Measurements from ENCODE around the gene CBY1.

DNA sequence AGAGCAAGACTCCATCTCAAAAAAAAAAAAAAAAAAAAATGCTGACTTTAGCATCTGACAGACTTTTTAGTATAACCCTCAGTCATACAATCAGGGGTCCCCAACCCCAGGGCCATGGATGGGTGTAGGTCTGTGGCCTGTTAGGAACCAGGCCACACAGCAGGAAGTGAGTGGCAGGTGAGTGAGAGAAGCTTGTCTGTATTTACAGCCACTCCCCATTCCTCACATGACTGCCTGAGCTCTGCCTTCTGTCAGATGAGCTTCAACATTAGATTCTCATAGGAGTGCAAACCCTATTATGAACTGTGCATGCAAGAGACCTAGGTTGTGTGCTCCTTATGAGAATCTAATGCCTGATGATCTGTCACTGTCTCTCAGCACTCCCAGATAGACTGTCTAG is 3.6 kb upstream of the CBY1 start:
- TF ChIP-seq POLR2AphosphoS5 (IDR thresholded peaks at IDR 0.05; ENCODE audit: insufficient read depth in 1 of 2, low read depth in 1 of 2) = no peak
- TF ChIP-seq POLR2A (IDR thresholded peaks at IDR 0.05) = no peak
- TF ChIP-seq, protein P1, sequence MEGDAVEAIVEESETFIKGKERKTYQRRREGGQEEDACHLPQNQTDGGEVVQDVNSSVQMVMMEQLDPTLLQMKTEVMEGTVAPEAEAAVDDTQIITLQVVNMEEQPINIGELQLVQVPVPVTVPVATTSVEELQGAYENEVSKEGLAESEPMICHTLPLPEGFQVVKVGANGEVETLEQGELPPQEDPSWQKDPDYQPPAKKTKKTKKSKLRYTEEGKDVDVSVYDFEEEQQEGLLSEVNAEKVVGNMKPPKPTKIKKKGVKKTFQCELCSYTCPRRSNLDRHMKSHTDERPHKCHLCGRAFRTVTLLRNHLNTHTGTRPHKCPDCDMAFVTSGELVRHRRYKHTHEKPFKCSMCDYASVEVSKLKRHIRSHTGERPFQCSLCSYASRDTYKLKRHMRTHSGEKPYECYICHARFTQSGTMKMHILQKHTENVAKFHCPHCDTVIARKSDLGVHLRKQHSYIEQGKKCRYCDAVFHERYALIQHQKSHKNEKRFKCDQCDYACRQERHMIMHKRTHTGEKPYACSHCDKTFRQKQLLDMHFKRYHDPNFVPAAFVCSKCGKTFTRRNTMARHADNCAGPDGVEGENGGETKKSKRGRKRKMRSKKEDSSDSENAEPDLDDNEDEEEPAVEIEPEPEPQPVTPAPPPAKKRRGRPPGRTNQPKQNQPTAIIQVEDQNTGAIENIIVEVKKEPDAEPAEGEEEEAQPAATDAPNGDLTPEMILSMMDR (IDR thresholded peaks at IDR 0.05) = no peak
